ENCODE measurements around the gene OSBPL3.

OSBPL3 gene

GRCh38 chr7:24829787-24830186 is 150.2 kb downstream of the OSBPL3 start:
- Histone ChIP-seq H3K9ac (ENCODE audit: insufficient read length) (no peak overlapping the region), H3K4me3 (no peak overlapping the region), H3K27ac (no peak overlapping the region), H3K9me3 (ENCODE audit: low read depth, low read length) (no peaks in the 10 kb centered on the region), H3K36me3 (ENCODE audit: insufficient read depth, low read length) (peaks cover 5% of the 10 kb centered on the region; the same call in 1 of the 2 replicates)
- no peak for DNase-seq (ENCODE audit: low read depth, low spot score)
- TF ChIP-seq FOXP2 (optimal IDR thresholded peaks at IDR 0.05; ENCODE audit: control extremely low read depth, extremely low read length, insufficient read depth) = no peak
- no peak for TF ChIP-seq EZH2 (IDR thresholded peaks at IDR 0.05)
- TF ChIP-seq POLR2AphosphoS5 (IDR thresholded peaks at IDR 0.05; ENCODE audit: borderline replicate concordance, low read depth, low read length) = no peak

- no peak overlapping the region for H3K9ac ChIP-seq (ENCODE audit: insufficient read length)
- no peak overlapping the region for H3K27ac ChIP-seq
- no peak for DNase-seq (ENCODE audit: low read depth, low spot score)
- H3K4me3 ChIP-seq = no peak overlapping the region
- no peaks in the 10 kb centered on the region for H3K9me3 ChIP-seq (ENCODE audit: low read depth, low read length)
- TF ChIP-seq POLR2AphosphoS5 (IDR thresholded peaks at IDR 0.05; ENCODE audit: borderline replicate concordance, low read depth, low read length) (no peak), EZH2 (IDR thresholded peaks at IDR 0.05) (no peak), FOXP2 (optimal IDR thresholded peaks at IDR 0.05; ENCODE audit: control extremely low read depth, extremely low read length, insufficient read depth) (no peak)
- peaks cover 5% of the 10 kb centered on the region; the same call in 1 of the 2 replicates for H3K36me3 ChIP-seq (ENCODE audit: insufficient read depth, low read length)
These were observed 150.9 kb downstream of the OSBPL3 start for GRCh38 chr7:24828891-24829661.

- Histone ChIP-seq H3K27ac (no peak overlapping the region), H3K4me3 (no peak overlapping the region), H3K9ac (ENCODE audit: insufficient read length) (no peak overlapping the region), H3K36me3 (ENCODE audit: insufficient read depth, low read length) (peaks cover 5% of the 10 kb centered on the region; the same call in 1 of the 2 replicates), H3K9me3 (ENCODE audit: low read depth, low read length) (no peaks in the 10 kb centered on the region)
- no peak for DNase-seq (ENCODE audit: low read depth, low spot score)
- TF ChIP-seq FOXP2 (optimal IDR thresholded peaks at IDR 0.05; ENCODE audit: control extremely low read depth, extremely low read length, insufficient read depth) (no peak), POLR2AphosphoS5 (IDR thresholded peaks at IDR 0.05; ENCODE audit: borderline replicate concordance, low read depth, low read length) (no peak), EZH2 (IDR thresholded peaks at IDR 0.05) (no peak)
These were observed 152.4 kb downstream of the OSBPL3 start for GRCh38 chr7:24827589-24827988.

- DNase-seq (ENCODE audit: low read depth, low spot score) = no peak
- H3K27ac ChIP-seq = no peak overlapping the region
- H3K36me3 ChIP-seq (ENCODE audit: insufficient read depth, low read length) = peaks cover 5% of the 10 kb centered on the region; the same call in 1 of the 2 replicates
These were observed 153.0 kb downstream of the OSBPL3 start for GRCh38 chr7:24827027-24827426.

GRCh38 chr7:24826662-24827020 is 153.3 kb downstream of the OSBPL3 start:
- TF ChIP-seq FOXP2 (optimal IDR thresholded peaks at IDR 0.05; ENCODE audit: control extremely low read depth, extremely low read length, insufficient read depth) (no peak), POLR2AphosphoS5 (IDR thresholded peaks at IDR 0.05; ENCODE audit: borderline replicate concordance, low read depth, low read length) (no peak), EZH2 (IDR thresholded peaks at IDR 0.05) (no peak)
- DNase-seq (ENCODE audit: low read depth, low spot score) = no peak
- Histone ChIP-seq H3K27ac (no peak overlapping the region), H3K4me3 (no peak overlapping the region), H3K36me3 (ENCODE audit: insufficient read depth, low read length) (peaks cover 5% of the 10 kb centered on the region; the same call in 1 of the 2 replicates), H3K9me3 (ENCODE audit: low read depth, low read length) (no peaks in the 10 kb centered on the region), H3K9ac (ENCODE audit: insufficient read length) (no peak overlapping the region)

More at GRCh38 chr7:24827027-24827426, 153.0 kb downstream of the OSBPL3 start:
- TF ChIP-seq EZH2 (IDR thresholded peaks at IDR 0.05) (no peak), POLR2AphosphoS5 (IDR thresholded peaks at IDR 0.05; ENCODE audit: borderline replicate concordance, low read depth, low read length) (no peak), FOXP2 (optimal IDR thresholded peaks at IDR 0.05; ENCODE audit: control extremely low read depth, extremely low read length, insufficient read depth) (no peak)
- H3K9ac ChIP-seq (ENCODE audit: insufficient read length) = no peak overlapping the region
- no peaks in the 10 kb centered on the region for H3K9me3 ChIP-seq (ENCODE audit: low read depth, low read length)
- no peak overlapping the region for H3K4me3 ChIP-seq

- no peak overlapping the region for H3K9ac ChIP-seq (ENCODE audit: insufficient read length)
- TF ChIP-seq EZH2 (IDR thresholded peaks at IDR 0.05) (no peak), POLR2AphosphoS5 (IDR thresholded peaks at IDR 0.05; ENCODE audit: borderline replicate concordance, low read depth, low read length) (no peak), FOXP2 (optimal IDR thresholded peaks at IDR 0.05; ENCODE audit: control extremely low read depth, extremely low read length, insufficient read depth) (no peak)
- H3K27ac ChIP-seq = no peak overlapping the region
- no peak for DNase-seq (ENCODE audit: low read depth, low spot score)
- no peak overlapping the region for H3K4me3 ChIP-seq
- no peaks in the 10 kb centered on the region for H3K9me3 ChIP-seq (ENCODE audit: low read depth, low read length)
- H3K36me3 ChIP-seq (ENCODE audit: insufficient read depth, low read length) = peaks cover 5% of the 10 kb centered on the region; the same call in 1 of the 2 replicates
These were observed 153.9 kb downstream of the OSBPL3 start for GRCh38 chr7:24825931-24826661.

- TF ChIP-seq POLR2AphosphoS5 (IDR thresholded peaks at IDR 0.05; ENCODE audit: borderline replicate concordance, low read depth, low read length) (no peak), EZH2 (IDR thresholded peaks at IDR 0.05) (no peak), FOXP2 (optimal IDR thresholded peaks at IDR 0.05; ENCODE audit: control extremely low read depth, extremely low read length, insufficient read depth) (no peak)
- Histone ChIP-seq H3K27ac (no peak overlapping the region), H3K9me3 (ENCODE audit: low read depth, low read length) (no peaks in the 10 kb centered on the region), H3K9ac (ENCODE audit: insufficient read length) (no peak overlapping the region), H3K4me3 (no peak overlapping the region), H3K36me3 (ENCODE audit: insufficient read depth, low read length) (peaks cover 4% of the 10 kb centered on the region; the same call in 1 of the 2 replicates)
- no peak for DNase-seq (ENCODE audit: low read depth, low spot score)
These were observed 154.6 kb downstream of the OSBPL3 start for GRCh38 chr7:24825381-24825794.

GRCh38 chr7:24824896-24825295 is 155.1 kb downstream of the OSBPL3 start:
- H3K4me3 ChIP-seq = no peak overlapping the region
- H3K9me3 ChIP-seq (ENCODE audit: low read depth, low read length) = no peaks in the 10 kb centered on the region
- no peak overlapping the region for H3K9ac ChIP-seq (ENCODE audit: insufficient read length)
- DNase-seq (ENCODE audit: low read depth, low spot score) = no peak
- TF ChIP-seq EZH2 (IDR thresholded peaks at IDR 0.05) (no peak), POLR2AphosphoS5 (IDR thresholded peaks at IDR 0.05; ENCODE audit: borderline replicate concordance, low read depth, low read length) (no peak), FOXP2 (optimal IDR thresholded peaks at IDR 0.05; ENCODE audit: control extremely low read depth, extremely low read length, insufficient read depth) (no peak)
- H3K27ac ChIP-seq = no peak overlapping the region
- no peaks in the 10 kb centered on the region for H3K36me3 ChIP-seq (ENCODE audit: insufficient read depth, low read length)
